ENCODE measurements around the gene PBXIP1.
"Not testable (repeated sequence)": the region's sequence is repeated elsewhere in the genome, so short reads cannot be mapped to it uniquely, and the experiment has no call there.

PBXIP1 gene

GRCh38 chr1:154993572-154994268, 37.8 kb upstream of the PBXIP1 start, which contains the start of gene LENEP:
LENEP (plus strand) TSS chr1:154993586; CDS start chr1:154993608, 22 bp downstream.
- DNase-seq: no peak

- peak; percentile 26 for DNase-seq
Measured at GRCh38 chr1:154992721-154993571, 37.0 kb upstream of the PBXIP1 start.

- no peak for DNase-seq
Measured at GRCh38 chr1:154990276-154990675, 34.4 kb upstream of the PBXIP1 start.

GRCh38 chr1:154989195-154989860, 33.4 kb upstream of the PBXIP1 start:
- DNase-seq: no peak

- DNase-seq: peak; percentile 36
Measured at GRCh38 chr1:154988058-154988954, 32.4 kb upstream of the PBXIP1 start.

GRCh38 chr1:154987326-154987725, 31.4 kb upstream of the PBXIP1 start:
- no peak for DNase-seq

GRCh38 chr1:154986736-154987135, 30.8 kb upstream of the PBXIP1 start:
- DNase-seq: not testable (repeated sequence)

GRCh38 chr1:154983776-154984466, 28.0 kb upstream of the PBXIP1 start:
- DNase-seq: no peak

GRCh38 chr1:154982897-154983648, 27.2 kb upstream of the PBXIP1 start, which contains the start of gene FLAD1:
FLAD1 (plus strand) TSS chr1:154983344; CDS start chr1:154983695, 351 bp downstream.
- DNase-seq: peak; percentile 100

- no peak for DNase-seq
Measured at GRCh38 chr1:154982341-154982740, 26.4 kb upstream of the PBXIP1 start.

GRCh38 chr1:154978360-154978759, 22.5 kb upstream of the PBXIP1 start:
- no peak for DNase-seq

GRCh38 chr1:154977762-154978161, 21.9 kb upstream of the PBXIP1 start:
- not testable (repeated sequence) for DNase-seq

- DNase-seq: peak; percentile 55
Measured at GRCh38 chr1:154975409-154976059, 19.6 kb upstream of the PBXIP1 start.

GRCh38 chr1:154974808-154975408, 19.0 kb upstream of the PBXIP1 start:
- DNase-seq: peak; percentile 96

GRCh38 chr1:154974102-154974807, 18.4 kb upstream of the PBXIP1 start, which contains the start of gene CKS1B:
CKS1B (plus strand) TSS chr1:154974681; CDS start chr1:154974746, 65 bp downstream.
- peak; percentile 100 for DNase-seq

GRCh38 chr1:154973344-154974101, 17.6 kb upstream of the PBXIP1 start:
- peak; percentile 95 for DNase-seq

GRCh38 chr1:154972517-154973343, 16.8 kb upstream of the PBXIP1 start:
- no peak for DNase-seq

- no peak for DNase-seq
Measured at GRCh38 chr1:154972213-154972516, 16.3 kb upstream of the PBXIP1 start.
